ENCODE data around the gene CADPS2. TPM values are rescaled to one million over a fixed set of nuclear protein-coding genes. Genes with fewer than 3 reads are reported as not detected.

The CADPS2 gene
- total RNA-seq, 4 donors from 2014 or later, result 2.1 to 3.7 (median 2.8) TPM

GRCh38 chr7:122463631-122464030, 422.6 kb downstream of the CADPS2 start:
- H3K36me3 ChIP-seq, result no peaks in the 10 kb centered on the region
- TF ChIP-seq POLR2A (IDR thresholded peaks at IDR 0.05), result no peak
- TF ChIP-seq CTCF (IDR thresholded peaks at IDR 0.05 in 4 of 5, conservative IDR thresholded peaks at IDR 0.05 in 1 of 5), result no peak
- intact Hi-C loops (cut with DNase I; ENCODE audit: low total_unique reads) (no loop called here), in situ Hi-C loops (cut with MboI; ENCODE audit: low sequenced_read_pairs in 4 of 4) (no loop called here)
- H3K4me3 ChIP-seq, result no peak overlapping the region
- no peaks in the 10 kb centered on the region for H3K27me3 ChIP-seq
- ATAC-seq, result no peak
- no peaks in the 10 kb centered on the region for H3K4me1 ChIP-seq
- DNase-seq, result no peak
- H3K9me3 ChIP-seq, result no peaks in the 10 kb centered on the region
- no peak overlapping the region for H3K27ac ChIP-seq

- in situ Hi-C loops (cut with MboI; ENCODE audit: low sequenced_read_pairs in 4 of 4), result no loop called here
These were observed 425.3 kb downstream of the CADPS2 start for GRCh38 chr7:122460936-122461335.

DNA sequence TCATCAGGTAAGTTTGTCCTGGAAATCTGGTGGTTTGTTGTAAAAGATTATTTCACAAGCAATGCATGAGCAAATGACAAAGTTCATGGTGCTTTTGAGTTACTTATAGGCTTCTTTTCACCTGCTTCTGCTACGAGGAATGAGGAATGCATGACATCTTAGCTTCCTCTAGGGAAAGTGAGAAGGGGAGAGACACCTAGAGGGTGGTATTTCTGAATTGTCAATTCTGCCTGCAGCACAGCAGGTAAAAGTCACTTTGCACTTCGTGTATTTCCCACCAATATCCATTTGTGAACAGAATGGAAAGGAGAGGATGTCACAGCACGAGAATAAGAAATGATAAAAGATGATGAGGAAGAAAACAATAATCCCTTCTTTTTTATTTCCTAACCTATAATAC, 428.3 kb downstream of the CADPS2 start:
- Histone ChIP-seq H3K4me3 (no peak overlapping the region), H3K9me3 (no peaks in the 10 kb centered on the region), H3K27ac (no peak overlapping the region), H3K4me1 (no peaks in the 10 kb centered on the region), H3K27me3 (no peaks in the 10 kb centered on the region), H3K36me3 (no peaks in the 10 kb centered on the region)
- intact Hi-C loops (cut with DNase I; ENCODE audit: low total_unique reads), result no loop called here
- TF ChIP-seq CTCF (IDR thresholded peaks at IDR 0.05 in 4 of 5, conservative IDR thresholded peaks at IDR 0.05 in 1 of 5), result no peak
- TF ChIP-seq POLR2A (IDR thresholded peaks at IDR 0.05), result no peak
- no peak for ATAC-seq
- no peak for DNase-seq
- in situ Hi-C loops (cut with MboI; ENCODE audit: low sequenced_read_pairs in 4 of 4), result no loop called here

More at GRCh38 chr7:122460936-122461335, 425.3 kb downstream of the CADPS2 start:
- TF ChIP-seq CTCF (IDR thresholded peaks at IDR 0.05 in 4 of 5, conservative IDR thresholded peaks at IDR 0.05 in 1 of 5) (no peak), POLR2A (IDR thresholded peaks at IDR 0.05) (no peak)
- intact Hi-C loops (cut with DNase I; ENCODE audit: low total_unique reads), result no loop called here
- Histone ChIP-seq H3K27me3 (no peaks in the 10 kb centered on the region), H3K4me1 (no peaks in the 10 kb centered on the region), H3K9me3 (no peaks in the 10 kb centered on the region), H3K4me3 (no peak overlapping the region), H3K36me3 (no peaks in the 10 kb centered on the region), H3K27ac (no peak overlapping the region)
- DNase-seq (no peak), ATAC-seq (no peak)

DNA sequence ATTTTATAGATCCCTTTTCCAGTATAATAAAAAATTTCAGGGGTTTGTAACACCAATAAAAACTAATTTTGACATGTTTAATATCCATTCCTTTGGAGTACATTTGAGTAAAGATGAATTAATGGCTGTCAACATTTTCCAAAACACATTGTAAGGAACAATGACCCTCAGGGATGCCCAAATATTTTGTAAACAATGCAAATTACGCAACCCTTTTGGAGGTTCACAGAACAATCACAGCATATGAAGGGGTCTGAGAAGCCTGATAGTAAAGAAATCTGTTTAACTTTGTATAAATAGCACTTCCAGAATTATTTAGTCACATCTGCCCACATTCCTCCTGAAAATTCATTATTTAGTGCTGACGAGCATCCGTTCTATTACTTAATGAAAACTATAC, 428.9 kb downstream of the CADPS2 start:
- intact Hi-C loops (cut with DNase I; ENCODE audit: low total_unique reads) (no loop called here), in situ Hi-C loops (cut with MboI; ENCODE audit: low sequenced_read_pairs in 4 of 4) (no loop called here)
- H3K4me3 ChIP-seq, result no peak overlapping the region
- H3K9me3 ChIP-seq, result no peaks in the 10 kb centered on the region
- no peak for DNase-seq
- ATAC-seq, result no peak
- H3K36me3 ChIP-seq, result no peaks in the 10 kb centered on the region
- no peaks in the 10 kb centered on the region for H3K4me1 ChIP-seq
- no peak overlapping the region for H3K27ac ChIP-seq
- TF ChIP-seq CTCF (IDR thresholded peaks at IDR 0.05 in 4 of 5, conservative IDR thresholded peaks at IDR 0.05 in 1 of 5) (no peak), POLR2A (IDR thresholded peaks at IDR 0.05) (no peak)
- no peaks in the 10 kb centered on the region for H3K27me3 ChIP-seq

GRCh38 chr7:122454776-122455507, 431.3 kb downstream of the CADPS2 start:
- ATAC-seq (no peak), DNase-seq (no peak)
- no peaks in the 10 kb centered on the region for H3K9me3 ChIP-seq
- H3K4me3 ChIP-seq, result no peak overlapping the region
- no peak for TF ChIP-seq CTCF (IDR thresholded peaks at IDR 0.05 in 4 of 5, conservative IDR thresholded peaks at IDR 0.05 in 1 of 5)
- no peak for TF ChIP-seq POLR2A (IDR thresholded peaks at IDR 0.05)
- in situ Hi-C loops (cut with MboI; ENCODE audit: low sequenced_read_pairs in 4 of 4) (no loop called here), intact Hi-C loops (cut with DNase I; ENCODE audit: low total_unique reads) (no loop called here)
- H3K36me3 ChIP-seq, result no peaks in the 10 kb centered on the region
- H3K4me1 ChIP-seq, result no peaks in the 10 kb centered on the region
- H3K27ac ChIP-seq, result no peak overlapping the region
- no peaks in the 10 kb centered on the region for H3K27me3 ChIP-seq
